ENCODE results near the gene TBX4.

DNA sequence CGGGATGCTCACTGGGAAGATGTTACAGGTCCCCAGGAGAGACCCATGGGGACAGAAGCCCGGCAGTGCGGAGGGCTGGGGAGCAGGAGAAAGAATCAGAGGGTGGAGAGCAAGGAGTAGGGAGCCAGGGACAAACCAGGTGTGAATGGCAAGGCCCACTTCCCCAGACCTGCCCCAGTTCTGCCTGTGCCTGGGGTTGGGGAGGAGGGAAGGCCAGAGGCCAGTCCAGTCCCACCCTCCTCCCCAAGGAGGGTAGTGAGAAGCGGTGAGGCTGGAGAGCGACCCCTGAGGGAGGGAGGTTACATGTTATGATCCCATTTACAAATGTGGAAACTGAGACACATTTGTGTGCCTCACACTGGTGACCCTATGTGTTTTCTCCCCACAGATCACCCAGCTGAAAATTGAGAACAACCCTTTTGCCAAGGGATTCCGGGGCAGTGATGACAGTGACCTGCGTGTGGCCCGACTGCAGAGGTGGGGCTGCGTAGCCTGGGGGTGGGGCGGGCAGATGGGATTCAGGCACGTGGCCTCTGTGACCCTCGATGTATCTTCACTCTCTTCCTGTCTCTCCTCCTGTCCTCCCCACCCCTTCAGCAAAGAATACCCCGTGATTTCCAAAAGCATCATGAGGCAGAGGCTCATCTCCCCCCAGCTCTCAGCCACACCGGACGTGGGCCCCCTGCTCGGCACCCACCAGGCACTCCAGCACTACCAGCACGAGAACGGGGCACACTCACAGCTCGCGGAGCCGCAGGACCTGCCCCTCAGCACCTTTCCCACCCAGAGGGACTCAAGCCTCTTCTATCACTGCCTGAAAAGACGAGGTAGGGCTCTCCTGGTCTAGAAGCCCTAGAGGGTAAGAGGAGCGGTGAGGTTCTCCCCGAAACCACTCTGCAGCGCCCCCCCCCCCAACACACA lies 27.5 kb downstream of the TBX4 start:
- TF ChIP-seq POLR2AphosphoS5 (IDR thresholded peaks at IDR 0.05; ENCODE audit: borderline replicate concordance, low read depth, low read length), result no peak
- no peak for TF ChIP-seq EZH2 (IDR thresholded peaks at IDR 0.05)
